Fibroblast of lung (primary cell): ENCODE data around the gene NEUROG1. TPM values are rescaled to one million over a fixed set of nuclear protein-coding genes. Genes with fewer than 3 reads are reported as not detected.
"Not testable (repeated sequence)": the region's sequence is repeated elsewhere in the genome, so short reads cannot be mapped to it uniquely, and the experiment has no call there.

Experiments used
- DNase-seq, 2 donors: peaks; one replicate each; pipeline versions ENCODE4 v3.0.0 to v3.0.0-alpha.2; 2010; ENCODE audit warnings: low read depth in 2 of 2
- H2AFZ ChIP-seq: 2 replicates; pipeline ENCODE4 v1.5.1; 2012; ENCODE audit warnings: low read length, control low read depth, inconsistent platforms
- H3K27ac ChIP-seq: 2 replicates; pipeline ENCODE4 v1.5.1; 2011; ENCODE audit warnings: low read length, control low read depth; ENCODE audit not compliant: insufficient read depth
- H3K27me3 ChIP-seq: 2 replicates; pipeline ENCODE4 v1.5.1; 2011; ENCODE audit warnings: mild to moderate bottlenecking, low read length; ENCODE audit not compliant: control insufficient read depth, insufficient read depth
- H3K36me3 ChIP-seq: 2 replicates; pipeline ENCODE4 v1.5.1; 2011; ENCODE audit warnings: low read length; ENCODE audit not compliant: control insufficient read depth, insufficient read depth
- H3K4me1 ChIP-seq: 2 replicates; pipeline ENCODE4 v1.5.1; 2011; ENCODE audit warnings: low read length; ENCODE audit not compliant: control insufficient read depth, insufficient read depth; ENCODE audit errors: extremely low read depth
- H3K4me2 ChIP-seq: 2 replicates; pipeline ENCODE4 v1.5.1; 2011; ENCODE audit warnings: low read length, control low read depth; ENCODE audit not compliant: insufficient read depth; ENCODE audit errors: extremely low read depth
- H3K4me3 ChIP-seq, 4 experiments: fragments of 200-600 bp in 1 of 4; sonication (generic) in 1 of 4; replicated peaks in 1 of 4; 2 replicates each; pipeline ENCODE4 v1.5.1; 2011 to 2016; ENCODE audit warnings: low read length in 4 of 4, low read depth in 3 of 4, mild to moderate bottlenecking in 3 of 4, control low read depth in 2 of 4, inconsistent platforms in 1 of 4, mixed read lengths in 1 of 4; ENCODE audit not compliant: insufficient read depth in 1 of 4; ENCODE audit errors: control extremely low read depth in 1 of 4
- H3K79me2 ChIP-seq: 2 replicates; pipeline ENCODE4 v1.5.1; 2012; ENCODE audit warnings: mild to moderate bottlenecking, low read length, inconsistent platforms; ENCODE audit not compliant: control insufficient read depth, insufficient read depth
- H3K9ac ChIP-seq: 2 replicates; pipeline ENCODE4 v1.5.1; 2011; ENCODE audit warnings: mild to moderate bottlenecking, low read length, control low read depth; ENCODE audit not compliant: insufficient read depth
- H3K9me3 ChIP-seq: 2 replicates; pipeline ENCODE4 v1.5.1; 2012; ENCODE audit warnings: low read depth, low read length; ENCODE audit not compliant: control insufficient read depth, insufficient read depth
- H4K20me1 ChIP-seq: 2 replicates; pipeline ENCODE4 v1.5.1; 2011; ENCODE audit warnings: low read length; ENCODE audit not compliant: control insufficient read depth, insufficient read depth; ENCODE audit errors: extremely low read depth
- CTCF ChIP-seq, 2 donors: IDR thresholded peaks in 1 of 2; conservative IDR thresholded peaks in 1 of 2; 1 replicate in 1 of 2; 2 replicates in 1 of 2; pipeline ENCODE4 v1.5.1; 2011 to 2012; ENCODE audit warnings: low read length in 2 of 2, control low read depth in 1 of 2, inconsistent platforms in 1 of 2, low read depth in 1 of 2, mild to moderate bottlenecking in 1 of 2
- EZH2 ChIP-seq: IDR thresholded peaks from 2 replicates; pipeline ENCODE4 v1.5.1; 2012; ENCODE audit warnings: low read length, control low read depth, mild to moderate bottlenecking; ENCODE audit errors: missing control alignments
- polyA plus RNA-seq, 2 donors: library from polyadenylated mRNA; depleted of rRNA in 1 of 2; stranded (reverse) in 1 of 2; unstranded in 1 of 2; fragments of >200 nt; gene quantifications; 2 replicates each; pipeline ENCODE4 v1.2.1, GENCODE V29; 2011 to 2012; ENCODE audit warnings: missing spikeins in 1 of 2
- total RNA-seq: library from RNA; depleted of rRNA; stranded (reverse); fragments of >200 nt; gene quantifications from 2 replicates; pipeline ENCODE4 v1.2.1, GENCODE V29; 2014

The NEUROG1 gene
- total and polyA plus RNA-seq, 2 donors (not counting 1 experiment from before 2014, with no cell fraction given): not detected

- Histone ChIP-seq H3K27me3 (no peaks in the 10 kb centered on the region), H3K4me3 (no peak overlapping the region), H3K36me3 (no peaks in the 10 kb centered on the region)
These were observed 37.1 kb downstream of the NEUROG1 start for GRCh38 chr5:135498637-135498995.

GRCh38 chr5:135497971-135498636 is 37.7 kb downstream of the NEUROG1 start:
- no peaks in the 10 kb centered on the region for H3K79me2 ChIP-seq
- no peak overlapping the region for H3K4me2 ChIP-seq
- no peaks in the 10 kb centered on the region for H3K36me3 ChIP-seq
- TF ChIP-seq EZH2 (no peak), CTCF (conservative IDR thresholded peaks at IDR 0.05 in 1 of 2, IDR thresholded peaks at IDR 0.05 in 1 of 2; ENCODE audit: low read depth in 1 of 2, low read length in 2 of 2) (no peak)
- no peak overlapping the region for H3K9ac ChIP-seq
- no peak for DNase-seq
- no peak overlapping the region for H3K4me3 ChIP-seq
- H3K27me3 ChIP-seq: no peaks in the 10 kb centered on the region
- no peak overlapping the region for H3K27ac ChIP-seq
- H4K20me1 ChIP-seq: no peaks in the 10 kb centered on the region
- peaks cover 8% of the 10 kb centered on the region for H3K4me1 ChIP-seq
- H2AFZ ChIP-seq: no peak overlapping the region
- H3K9me3 ChIP-seq: no peaks in the 10 kb centered on the region

More at GRCh38 chr5:135498637-135498995, 37.1 kb downstream of the NEUROG1 start:
- Histone ChIP-seq H3K9ac (no peak overlapping the region), H3K4me1 (peaks cover 7% of the 10 kb centered on the region), H3K79me2 (no peaks in the 10 kb centered on the region), H3K9me3 (no peaks in the 10 kb centered on the region), H3K4me2 (no peak overlapping the region), H2AFZ (no peak overlapping the region), H3K27ac (no peak overlapping the region), H4K20me1 (no peaks in the 10 kb centered on the region)
- TF ChIP-seq CTCF (conservative IDR thresholded peaks at IDR 0.05 in 1 of 2, IDR thresholded peaks at IDR 0.05 in 1 of 2; ENCODE audit: low read depth in 1 of 2, low read length in 2 of 2): no peak
- no peak for TF ChIP-seq EZH2
- no peak for DNase-seq

GRCh38 chr5:135495531-135495930 is 40.2 kb downstream of the NEUROG1 start:
- H3K9me3 ChIP-seq, H2AFZ ChIP-seq, H3K4me2 ChIP-seq, H3K9ac ChIP-seq, H3K4me3 ChIP-seq, H3K4me1 ChIP-seq, H3K36me3 ChIP-seq, DNase-seq, H3K27me3 ChIP-seq, H3K27ac ChIP-seq, H3K79me2 ChIP-seq, H4K20me1 ChIP-seq: not testable (repeated sequence)
